HEK293T (cell line): ENCODE data around the gene NEGR1.

ENCODE experiments used
- CTCF ChIA-PET: fragments of 350-600 bp; formaldehyde crosslinking; extraction: SDS; loops from one replicate; lab custom pipeline; 2021; ENCODE audit warnings: antibody characterized with exemption, inconsistent platforms; lab: Yijun Ruan, JAX
- POLR2A ChIA-PET: fragments of 350-600 bp; formaldehyde crosslinking; extraction: SDS; loops from one replicate; lab custom pipeline; 2020; ENCODE audit warnings: antibody characterized with exemption, inconsistent platforms; lab: Yijun Ruan, JAX
- DNase-seq: peaks from one replicate; pipeline ENCODE4 v3.0.0; 2012; ENCODE audit warnings: mixed read lengths; ENCODE audit errors: extremely low spot score
- ARNT ChIP-seq: fragments of 450-650 bp; IDR thresholded peaks from 2 replicates; pipeline ENCODE4 v1.6.1; 2017; ENCODE audit warnings: mild to moderate bottlenecking
- BHLHE40 ChIP-seq: fragments of 450-650 bp; IDR thresholded peaks from 2 replicates; pipeline ENCODE4 v1.6.1; 2016; ENCODE audit warnings: mild to moderate bottlenecking, moderate library complexity, borderline replicate concordance
- CTBP1 ChIP-seq: fragments of 450-650 bp; IDR thresholded peaks from 2 replicates; pipeline ENCODE4 v1.6.1; 2016; ENCODE audit warnings: borderline replicate concordance
- ELF4 ChIP-seq: fragments of 450-650 bp; IDR thresholded peaks from 2 replicates; pipeline ENCODE4 v1.6.1; 2017; ENCODE audit warnings: antibody characterized with exemption
- FOXA1 ChIP-seq: fragments of 450-650 bp; IDR thresholded peaks from 2 replicates; pipeline ENCODE4 v1.6.1; 2016; ENCODE audit warnings: mild to moderate bottlenecking
- FOXK2 ChIP-seq: fragments of 450-650 bp; IDR thresholded peaks from 2 replicates; pipeline ENCODE4 v1.6.1; 2016; ENCODE audit warnings: mild to moderate bottlenecking
- FOXM1 ChIP-seq: fragments of 450-650 bp; IDR thresholded peaks from 2 replicates; pipeline ENCODE4 v1.6.1; 2017; ENCODE audit warnings: mild to moderate bottlenecking, borderline replicate concordance
- HDGF ChIP-seq: fragments of 450-650 bp; IDR thresholded peaks from 2 replicates; pipeline ENCODE4 v1.6.1; 2017; ENCODE audit warnings: antibody characterized with exemption, borderline replicate concordance
- L3MBTL2 ChIP-seq: fragments of 450-650 bp; conservative IDR thresholded peaks from 2 replicates; pipeline ENCODE4 v1.6.1; 2016; ENCODE audit warnings: mild to moderate bottlenecking
- LEF1 ChIP-seq: fragments of 450-650 bp; IDR thresholded peaks from 2 replicates; pipeline ENCODE4 v1.6.1; 2017; ENCODE audit warnings: mild to moderate bottlenecking, borderline replicate concordance
- NFRKB ChIP-seq: fragments of 450-650 bp; IDR thresholded peaks from 2 replicates; pipeline ENCODE4 v1.6.1; 2016; ENCODE audit warnings: mild to moderate bottlenecking, moderate library complexity
- PKNOX1 ChIP-seq: fragments of 450-650 bp; IDR thresholded peaks from 2 replicates; pipeline ENCODE4 v1.6.1; 2016
- SP1 ChIP-seq: fragments of 450-650 bp; IDR thresholded peaks from 2 replicates; pipeline ENCODE4 v1.6.1; 2017
- SUZ12 ChIP-seq: fragments of 450-650 bp; IDR thresholded peaks from 2 replicates; pipeline ENCODE4 v1.6.1; 2016; ENCODE audit warnings: mild to moderate bottlenecking
- TARDBP ChIP-seq: fragments of 450-650 bp; IDR thresholded peaks from 2 replicates; pipeline ENCODE4 v1.6.1; 2016
- ZNF384 ChIP-seq: fragments of 450-650 bp; IDR thresholded peaks from 2 replicates; pipeline ENCODE4 v1.6.1; 2016

The NEGR1 gene

GRCh38 chr1:72137656-72138055, 144.7 kb downstream of the NEGR1 start:
- POLR2A ChIA-PET, result no interaction called here
- TF ChIP-seq HDGF, result no peak
- no peak for TF ChIP-seq SP1
- TF ChIP-seq BHLHE40, result no peak
- TF ChIP-seq FOXM1, result no peak
- TF ChIP-seq L3MBTL2, result no peak
- TF ChIP-seq ZNF384, result no peak
- no peak for TF ChIP-seq NFRKB
- TF ChIP-seq ELF4, result no peak
- CTCF ChIA-PET, result no interaction called here
- no peak for DNase-seq

- CTCF ChIA-PET, result no interaction called here
- POLR2A ChIA-PET, result no interaction called here
- TF ChIP-seq L3MBTL2, result no peak
- no peak for TF ChIP-seq LEF1
- no peak for TF ChIP-seq HDGF
- DNase-seq, result no peak
Observed at GRCh38 chr1:72129869-72130268, 152.5 kb downstream of the NEGR1 start.

GRCh38 chr1:72122099-72122880, 160.0 kb downstream of the NEGR1 start:
- no peak for DNase-seq
- ChIA-PET POLR2A (no interaction called here), CTCF (no interaction called here)

GRCh38 chr1:72119491-72119890, 162.8 kb downstream of the NEGR1 start:
- no peak for TF ChIP-seq CTBP1
- TF ChIP-seq TARDBP, result no peak
- no peak for TF ChIP-seq FOXM1
- TF ChIP-seq FOXA1, result no peak
- TF ChIP-seq SP1, result no peak
- TF ChIP-seq L3MBTL2, result no peak
- no peak for TF ChIP-seq LEF1
- TF ChIP-seq ARNT, result no peak
- TF ChIP-seq SUZ12, result no peak
- TF ChIP-seq PKNOX1, result no peak
- TF ChIP-seq ELF4, result no peak
- ChIA-PET CTCF (no interaction called here), POLR2A (no interaction called here)
- DNase-seq, result no peak

More at GRCh38 chr1:72122099-72122880, 160.0 kb downstream of the NEGR1 start:
- no peak for TF ChIP-seq CTBP1
- no peak for TF ChIP-seq BHLHE40
- TF ChIP-seq ELF4, result no peak
- TF ChIP-seq LEF1, result no peak
- TF ChIP-seq PKNOX1, result no peak
- TF ChIP-seq FOXM1, result no peak
- TF ChIP-seq NFRKB, result no peak
- no peak for TF ChIP-seq SP1

DNA sequence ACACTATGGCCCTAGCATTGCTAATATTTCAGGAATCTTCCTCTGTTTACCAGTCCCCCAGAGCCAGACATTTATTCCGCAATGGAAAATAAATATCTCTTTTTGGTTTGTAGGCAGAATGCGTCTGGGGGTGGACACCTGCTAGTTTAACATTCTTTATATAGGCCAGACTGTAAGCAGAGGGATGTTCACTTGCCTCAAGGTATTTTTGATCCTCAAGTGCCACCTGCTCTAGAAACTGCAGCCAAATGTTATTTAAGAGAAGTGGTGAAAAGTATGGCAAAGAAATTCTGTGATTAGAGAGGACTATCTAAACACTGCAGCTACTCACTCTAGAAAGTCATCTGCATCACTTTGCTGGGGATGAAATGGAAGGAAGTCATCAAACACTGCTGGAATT, 164.7 kb downstream of the NEGR1 start:
- POLR2A ChIA-PET, result no interaction called here
- TF ChIP-seq BHLHE40 (no peak), PKNOX1 (no peak), ELF4 (no peak), TARDBP (no peak), LEF1 (no peak), CTBP1 (no peak), SUZ12 (no peak), SP1 (no peak), ZNF384 (no peak)
- CTCF ChIA-PET, result no interaction called here
- DNase-seq, result no peak

GRCh38 chr1:72115290-72115689, 167.0 kb downstream of the NEGR1 start:
- ChIA-PET CTCF (no interaction called here), POLR2A (no interaction called here)
- TF ChIP-seq ARNT, result no peak
- TF ChIP-seq TARDBP, result no peak
- TF ChIP-seq ELF4, result no peak
- TF ChIP-seq SUZ12, result no peak
- TF ChIP-seq LEF1, result no peak
- TF ChIP-seq L3MBTL2, result no peak
- TF ChIP-seq ZNF384, result no peak
- no peak for TF ChIP-seq CTBP1
- no peak for TF ChIP-seq FOXM1
- no peak for DNase-seq

GRCh38 chr1:72111662-72112061, 170.7 kb downstream of the NEGR1 start:
- DNase-seq, result no peak
- TF ChIP-seq FOXK2 (no peak), ELF4 (no peak), TARDBP (no peak), LEF1 (no peak), BHLHE40 (no peak), SP1 (no peak)
- ChIA-PET POLR2A (no interaction called here), CTCF (no interaction called here)
